SK-N-MC (cell line): ENCODE measurements around the gene COX7B.
A peak's percentile ranks its signal among the peaks of the same experiment; 100 is the strongest.
"Not testable (repeated sequence)": the region's sequence is repeated elsewhere in the genome, so short reads cannot be mapped to it uniquely, and the experiment has no call there.

Experiments
- DNase-seq: peaks from one replicate; pipeline ENCODE4 v3.0.0-alpha.2; 2011; ENCODE audit warnings: low read depth, low spot score
- H3K27ac ChIP-seq: fragments of 200-600 bp; sonication (generic); 2 replicates; pipeline ENCODE4 v1.5.1; 2016; ENCODE audit warnings: mixed run types
- H3K36me3 ChIP-seq: fragments of 200-600 bp; sonication (generic); 2 replicates; pipeline ENCODE4 v1.6.1; 2017; ENCODE audit warnings: antibody characterized with exemption, low read length, mixed read lengths; ENCODE audit not compliant: insufficient read depth
- H3K4me3 ChIP-seq: fragments of 200-600 bp; sonication (generic); 2 replicates; pipeline ENCODE4 v1.5.1; 2016
- H3K9ac ChIP-seq: fragments of 200-600 bp; sonication (generic); 2 replicates; pipeline ENCODE4 v1.8.0; 2017; ENCODE audit warnings: mixed run types, mixed read lengths; ENCODE audit not compliant: insufficient read length
- H3K9me3 ChIP-seq: fragments of 200-600 bp; sonication (generic); 2 replicates; pipeline ENCODE4 v1.6.1; 2017; ENCODE audit warnings: low read depth, mild to moderate bottlenecking, antibody characterized with exemption, low read length, moderate library complexity, mixed read lengths
- EZH2 ChIP-seq: fragments of 200-600 bp; sonication (generic); IDR thresholded peaks from one replicate; pipeline ENCODE4 v1.6.1; 2017; ENCODE audit warnings: antibody characterized with exemption
- FOXP2 ChIP-seq: optimal IDR thresholded peaks from 2 replicates; pipeline ENCODE3; 2011; ENCODE audit warnings: mild to moderate bottlenecking, moderate library complexity; ENCODE audit not compliant: insufficient read depth; ENCODE audit errors: extremely low read length, control extremely low read depth
- POLR2AphosphoS5 ChIP-seq: IDR thresholded peaks from 2 replicates; pipeline ENCODE4 v1.6.1; 2012; ENCODE audit warnings: mild to moderate bottlenecking, low read depth, low read length, borderline replicate concordance

The COX7B gene

GRCh38 chrX:77935886-77936285 lies 36.6 kb downstream of the COX7B start:
- Histone ChIP-seq H3K9ac (no peak overlapping the region), H3K27ac (peak overlapping the region; percentile 65; the same call in 1 of the 2 replicates), H3K36me3 (no peaks in the 10 kb centered on the region), H3K4me3 (no peak overlapping the region), H3K9me3 (no peaks in the 10 kb centered on the region)
- no peak for TF ChIP-seq FOXP2
- no peak for TF ChIP-seq POLR2AphosphoS5
- no peak for TF ChIP-seq EZH2
- DNase-seq, result no peak

DNA sequence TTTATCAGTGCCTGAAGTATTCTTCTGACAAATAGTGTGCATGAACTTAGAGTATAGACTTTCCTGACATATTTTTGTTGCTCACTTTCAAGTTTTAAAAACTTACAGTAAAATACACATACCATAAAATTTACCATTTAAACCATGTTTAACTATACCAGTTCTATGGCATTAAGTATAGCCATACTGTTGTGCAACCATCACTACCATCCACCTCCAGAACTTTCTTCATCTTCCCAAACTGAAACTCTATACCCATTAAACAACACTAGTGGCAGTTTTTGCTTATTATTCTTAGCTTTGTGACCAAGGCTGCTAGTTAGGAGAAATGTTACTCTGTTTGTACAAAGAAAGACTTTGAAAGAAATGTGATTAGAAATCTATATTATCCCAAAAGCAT lies 37.0 kb downstream of the COX7B start:
- Histone ChIP-seq H3K27ac (no peak overlapping the region), H3K9me3 (no peaks in the 10 kb centered on the region), H3K9ac (no peak overlapping the region), H3K4me3 (no peak overlapping the region), H3K36me3 (no peaks in the 10 kb centered on the region)
- no peak for TF ChIP-seq POLR2AphosphoS5
- DNase-seq, result no peak

DNA sequence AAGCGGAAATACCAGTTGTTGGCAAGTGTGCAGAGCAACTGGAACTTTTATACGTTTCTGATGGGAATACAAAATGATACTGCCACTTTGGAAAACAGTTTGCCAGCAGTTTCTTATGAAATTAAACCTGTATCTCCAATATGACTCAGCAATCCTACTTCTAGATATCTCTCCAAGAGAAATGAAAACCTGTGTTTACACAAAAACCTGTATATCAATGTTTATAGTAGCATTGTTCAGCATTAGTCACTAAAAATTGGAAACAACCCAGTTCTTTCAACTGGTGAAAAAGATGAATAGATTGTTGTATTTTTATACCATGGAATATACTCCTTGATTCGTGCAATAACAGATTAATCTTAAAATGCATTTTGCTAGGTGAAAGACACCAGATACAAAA lies 38.0 kb downstream of the COX7B start:
- no peak for TF ChIP-seq FOXP2
- no peak for TF ChIP-seq EZH2
- TF ChIP-seq POLR2AphosphoS5, result no peak
- H3K36me3 ChIP-seq, result no peaks in the 10 kb centered on the region
- H3K27ac ChIP-seq, result no peak overlapping the region
- H3K9me3 ChIP-seq, result no peaks in the 10 kb centered on the region
- DNase-seq, result no peak
- H3K9ac ChIP-seq, result no peak overlapping the region
- H3K4me3 ChIP-seq, result no peak overlapping the region

DNA sequence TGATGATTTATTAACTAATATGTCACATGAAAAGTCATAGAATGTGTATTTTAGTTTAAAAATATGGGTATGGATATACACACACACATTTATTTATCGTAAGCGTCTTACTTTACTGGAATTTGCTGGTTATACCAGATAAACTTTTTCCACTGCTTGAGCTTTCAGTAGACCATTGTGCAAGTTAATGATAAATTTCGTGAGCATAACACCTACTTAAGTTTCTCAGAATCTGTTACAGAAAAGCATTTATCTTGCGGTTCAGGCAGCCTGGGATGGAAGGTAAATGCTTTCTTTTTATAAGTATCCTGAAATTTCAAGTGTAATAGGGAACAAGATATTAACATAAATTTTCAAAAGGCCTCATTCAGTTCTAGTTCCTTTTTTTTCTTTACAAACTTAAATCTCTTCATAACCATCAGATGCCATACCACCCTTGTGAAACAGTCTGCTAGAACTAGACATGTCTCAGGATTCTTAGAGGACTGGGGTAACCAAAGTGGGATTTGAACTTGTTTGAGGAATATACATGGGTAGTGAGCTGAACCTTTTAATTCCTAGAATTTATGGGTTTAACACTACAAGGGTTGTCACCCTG lies 38.9 kb downstream of the COX7B start:
- H3K27ac ChIP-seq, result no peak overlapping the region
- H3K9ac ChIP-seq, result no peak overlapping the region

GRCh38 chrX:77945031-77945430 lies 45.8 kb downstream of the COX7B start:
- H3K9me3 ChIP-seq, H3K27ac ChIP-seq, H3K9ac ChIP-seq, H3K4me3 ChIP-seq, DNase-seq, H3K36me3 ChIP-seq: not testable (repeated sequence)

More for the DNA sequence above, 38.9 kb downstream of the COX7B start:
- H3K36me3 ChIP-seq, result no peaks in the 10 kb centered on the region
- TF ChIP-seq EZH2, result no peak
- no peak for TF ChIP-seq FOXP2
- no peak for TF ChIP-seq POLR2AphosphoS5
- H3K9me3 ChIP-seq, result no peaks in the 10 kb centered on the region
- H3K4me3 ChIP-seq, result no peak overlapping the region
- no peak for DNase-seq

DNA sequence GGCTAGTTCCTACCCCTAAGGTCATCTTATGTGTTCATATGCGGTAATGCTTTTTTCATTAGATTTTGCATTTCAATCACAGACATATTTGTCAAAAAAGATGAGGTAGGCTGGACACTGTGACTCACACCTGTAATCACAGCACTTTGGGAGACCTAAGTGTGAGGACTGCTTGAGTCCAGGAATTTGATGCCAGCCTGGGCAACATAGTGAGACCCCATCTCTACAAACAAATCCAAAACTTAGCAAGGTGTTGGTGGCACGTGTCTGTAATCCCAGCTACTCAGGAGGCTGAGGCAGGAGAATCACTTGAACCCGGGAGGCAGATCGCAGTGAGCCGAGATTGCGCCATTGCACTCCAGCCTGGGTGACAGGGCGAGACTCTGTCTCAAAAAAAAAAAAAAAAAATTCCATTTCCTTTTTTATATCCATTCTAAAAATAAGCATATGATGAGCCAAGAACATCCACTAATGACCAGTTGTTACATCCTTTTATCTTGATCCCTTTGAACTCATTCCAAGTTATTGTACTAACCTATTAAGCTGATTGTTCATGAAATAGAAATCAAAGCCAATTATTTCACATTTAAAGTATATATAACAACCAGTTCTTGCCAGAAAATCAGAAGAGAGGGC lies 46.8 kb downstream of the COX7B start:
- TF ChIP-seq POLR2AphosphoS5 (no peak), FOXP2 (no peak), EZH2 (no peak)
- H3K9me3 ChIP-seq, result no peaks in the 10 kb centered on the region
- H3K36me3 ChIP-seq, result no peaks in the 10 kb centered on the region
- no peak overlapping the region for H3K27ac ChIP-seq
- no peak for DNase-seq
- no peak overlapping the region for H3K9ac ChIP-seq
- H3K4me3 ChIP-seq, result no peak overlapping the region

GRCh38 chrX:77946571-77946970 lies 47.3 kb downstream of the COX7B start:
- H3K36me3 ChIP-seq, result no peaks in the 10 kb centered on the region
- H3K4me3 ChIP-seq, result no peak overlapping the region
- H3K9ac ChIP-seq, result no peak overlapping the region
- DNase-seq, result no peak
- TF ChIP-seq EZH2 (no peak), FOXP2 (no peak), POLR2AphosphoS5 (no peak)
- H3K27ac ChIP-seq, result no peak overlapping the region
- H3K9me3 ChIP-seq, result no peaks in the 10 kb centered on the region

GRCh38 chrX:77949840-77950239 lies 50.6 kb downstream of the COX7B start:
- Histone ChIP-seq H3K9me3 (no peaks in the 10 kb centered on the region), H3K4me3 (no peak overlapping the region), H3K9ac (no peak overlapping the region), H3K27ac (no peak overlapping the region), H3K36me3 (no peaks in the 10 kb centered on the region)
- DNase-seq, result no peak
- TF ChIP-seq POLR2AphosphoS5, result no peak
- TF ChIP-seq EZH2, result no peak
- no peak for TF ChIP-seq FOXP2

- no peak overlapping the region for H3K9ac ChIP-seq
Observed at GRCh38 chrX:77952173-77952572, 52.9 kb downstream of the COX7B start.

More at GRCh38 chrX:77952173-77952572, 52.9 kb downstream of the COX7B start:
- Histone ChIP-seq H3K27ac (no peak overlapping the region), H3K36me3 (0 out of 2 replicates have a peak, but pooled peaks cover 4% of the 10 kb centered on the region), H3K4me3 (no peak overlapping the region), H3K9me3 (no peaks in the 10 kb centered on the region)
- DNase-seq, result no peak
- TF ChIP-seq EZH2 (no peak), FOXP2 (no peak), POLR2AphosphoS5 (no peak)
